ENCODE measurements around the gene CYTH4. TPM values are rescaled to one million over a fixed set of nuclear protein-coding genes. Genes with fewer than 3 reads are reported as not detected.
"Not testable (repeated sequence)": the region's sequence is repeated elsewhere in the genome, so short reads cannot be mapped to it uniquely, and the experiment has no call there.

Gene CYTH4
- total RNA-seq, 1 donor from 2014 or later, result 24.1 TPM

DNA sequence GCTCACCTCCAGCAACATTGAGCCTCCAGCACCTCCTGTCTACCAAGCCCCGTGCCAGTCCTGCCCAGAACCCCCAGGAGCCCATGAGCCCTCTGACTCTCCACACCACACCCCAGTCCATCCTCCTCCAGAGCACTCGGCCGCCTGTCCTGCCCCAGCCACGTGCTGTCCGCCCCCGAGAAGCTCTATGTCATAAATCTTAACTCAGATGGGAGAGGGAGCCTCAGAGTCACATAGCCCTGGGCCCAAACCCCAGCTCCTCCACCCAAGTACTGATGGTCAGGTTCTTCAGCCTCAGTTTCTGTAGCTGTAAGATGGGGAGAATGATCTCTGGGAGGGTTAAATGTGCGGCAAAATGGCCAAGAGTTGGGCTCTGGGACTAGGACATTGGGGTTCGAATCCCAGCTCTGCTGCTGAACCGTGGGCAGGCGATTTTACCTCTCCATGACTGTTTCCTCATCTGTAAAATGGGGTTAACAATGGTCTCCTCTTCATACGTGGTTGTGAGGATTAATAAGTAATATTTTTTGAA is 27.8 kb downstream of the CYTH4 start:
- no peak for DNase-seq (ENCODE audit: low spot score)

DNA sequence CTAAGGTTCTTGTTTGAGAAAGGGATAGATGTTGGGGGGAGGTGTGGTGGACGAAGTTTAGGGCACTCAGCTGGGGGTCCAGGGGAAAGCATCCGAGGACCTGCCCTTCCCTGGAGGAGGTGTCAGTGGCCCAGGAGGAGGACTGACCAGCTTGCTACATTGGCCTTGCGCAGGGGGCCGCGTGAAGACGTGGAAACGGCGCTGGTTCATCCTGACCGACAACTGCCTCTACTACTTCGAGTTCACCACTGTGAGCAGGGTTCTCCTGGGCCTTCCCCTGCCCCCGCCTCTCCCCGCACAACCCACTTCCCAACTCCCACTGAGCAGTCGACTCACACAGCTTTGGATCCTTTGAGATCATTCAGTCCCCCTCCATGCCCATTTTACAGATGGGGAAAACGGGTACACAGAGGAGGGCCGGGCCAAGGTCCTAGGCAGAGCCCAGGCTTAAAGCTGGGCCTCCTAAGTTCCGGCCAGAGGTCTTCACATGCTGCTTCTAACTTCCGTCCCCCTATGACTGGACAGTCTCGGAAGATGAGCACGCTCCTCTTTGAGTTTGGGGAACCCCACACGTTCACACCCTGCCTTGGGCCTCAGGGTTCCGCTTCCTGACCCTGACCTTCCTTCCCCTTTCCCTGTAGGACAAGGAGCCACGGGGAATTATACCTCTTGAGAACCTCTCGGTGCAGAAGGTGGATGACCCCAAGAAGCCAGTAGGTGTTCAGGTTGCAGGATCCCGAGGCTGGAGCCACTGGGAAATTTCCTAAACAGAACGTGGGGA is 28.7 kb downstream of the CYTH4 start:
- DNase-seq (ENCODE audit: low spot score), result no peak

DNA sequence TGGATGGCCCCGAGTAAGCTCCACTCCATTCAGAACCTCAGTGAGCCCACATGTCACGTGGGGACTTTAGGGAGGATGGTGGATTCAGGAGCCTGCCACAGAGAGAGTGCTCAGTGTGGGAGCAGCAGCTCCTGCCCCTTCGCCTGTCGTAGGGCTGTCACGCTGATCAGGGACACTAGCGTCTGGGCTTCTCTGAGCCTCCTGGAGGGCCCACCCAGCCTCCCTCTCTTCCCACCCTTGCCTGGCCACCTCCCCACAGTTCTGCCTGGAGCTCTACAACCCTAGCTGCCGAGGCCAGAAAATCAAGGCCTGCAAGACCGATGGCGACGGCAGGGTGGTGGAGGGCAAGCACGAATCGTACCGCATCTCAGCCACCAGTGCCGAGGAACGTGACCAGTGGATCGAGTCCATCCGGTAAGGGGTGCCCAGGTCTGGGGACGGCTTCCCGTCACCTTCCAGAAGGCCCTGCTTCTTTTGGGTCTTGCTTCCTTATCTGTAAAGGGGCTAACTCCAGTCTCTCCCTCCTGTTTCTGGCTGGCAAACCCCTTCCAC is 29.5 kb downstream of the CYTH4 start:
- no peak for DNase-seq (ENCODE audit: low spot score)

DNA sequence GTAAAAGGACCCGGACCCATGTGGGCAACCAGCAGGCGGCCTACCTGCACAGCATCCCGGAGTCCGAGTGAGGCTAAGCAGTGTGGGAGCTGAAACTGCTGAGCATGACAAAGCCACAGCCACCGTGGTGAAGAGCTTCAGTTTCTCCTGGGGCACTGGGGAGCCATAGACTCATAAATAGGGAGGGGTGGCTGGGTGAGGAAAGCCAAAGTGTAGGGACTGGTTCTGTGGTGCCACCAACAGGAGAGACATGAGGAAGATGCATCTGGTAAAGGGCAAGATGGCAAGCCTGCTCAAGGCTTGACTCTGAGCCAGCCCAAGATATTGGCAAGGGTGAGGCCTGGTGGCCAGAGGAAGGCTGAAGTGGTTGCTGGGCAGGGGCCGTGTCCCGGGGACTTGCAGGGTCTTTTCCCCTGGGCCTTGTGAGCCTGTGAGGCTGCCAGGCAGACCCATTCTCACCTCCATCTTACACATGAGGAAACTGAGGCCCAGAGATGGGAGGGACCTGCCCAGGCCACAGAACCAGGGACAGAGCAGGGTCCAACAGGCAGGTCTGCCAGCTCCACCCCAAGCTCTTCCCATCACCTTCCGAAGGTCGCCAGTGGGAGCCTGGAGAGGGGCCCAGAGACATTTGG is 30.4 kb downstream of the CYTH4 start:
- DNase-seq (ENCODE audit: low spot score), result no peak

DNA sequence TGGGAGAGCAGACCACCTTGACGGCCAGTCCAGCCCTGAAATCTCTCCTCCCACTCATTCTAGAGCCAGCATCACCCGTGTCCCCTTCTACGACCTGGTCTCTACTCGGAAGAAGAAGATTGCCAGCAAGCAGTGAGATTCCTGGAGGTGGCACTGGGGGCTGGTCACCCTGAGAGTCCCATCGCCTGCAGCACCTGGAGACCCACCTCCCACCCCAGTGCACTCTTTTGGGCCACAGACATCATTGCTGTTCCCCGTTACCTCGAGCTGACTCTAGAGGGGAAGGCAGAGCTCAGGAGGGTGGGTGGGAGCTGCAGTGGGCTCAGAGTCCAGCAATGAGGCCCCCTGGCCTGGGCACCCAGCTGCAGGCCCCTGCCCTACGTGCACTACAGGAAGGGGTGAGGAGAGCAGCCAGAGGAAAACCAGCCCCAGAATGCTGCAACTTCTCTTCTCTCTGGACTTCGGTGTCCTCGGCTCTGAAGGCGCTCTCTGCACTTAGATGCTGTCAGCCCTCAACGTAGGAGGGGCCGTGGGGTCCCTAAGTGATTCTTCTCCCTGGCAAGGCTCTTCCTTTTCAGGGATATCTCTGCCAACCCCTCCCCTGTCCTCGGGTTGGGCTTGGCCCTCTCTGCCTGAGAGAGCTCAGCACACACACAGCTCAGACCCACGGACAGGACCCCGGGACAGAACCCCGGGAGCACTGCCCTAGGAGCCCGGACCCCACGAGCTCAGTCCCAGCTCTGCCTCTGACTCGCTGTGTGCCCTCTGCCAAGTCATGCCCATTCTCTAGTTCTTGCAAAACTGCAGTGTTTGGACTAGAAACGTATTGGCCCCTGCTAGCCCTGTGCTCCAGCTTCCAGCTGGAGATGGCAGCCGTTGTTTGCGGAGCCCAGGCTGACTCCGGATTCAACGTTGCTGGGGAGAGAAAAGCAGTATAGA is 31.3 kb downstream of the CYTH4 start:
- DNase-seq (ENCODE audit: low spot score), result no peak

DNA sequence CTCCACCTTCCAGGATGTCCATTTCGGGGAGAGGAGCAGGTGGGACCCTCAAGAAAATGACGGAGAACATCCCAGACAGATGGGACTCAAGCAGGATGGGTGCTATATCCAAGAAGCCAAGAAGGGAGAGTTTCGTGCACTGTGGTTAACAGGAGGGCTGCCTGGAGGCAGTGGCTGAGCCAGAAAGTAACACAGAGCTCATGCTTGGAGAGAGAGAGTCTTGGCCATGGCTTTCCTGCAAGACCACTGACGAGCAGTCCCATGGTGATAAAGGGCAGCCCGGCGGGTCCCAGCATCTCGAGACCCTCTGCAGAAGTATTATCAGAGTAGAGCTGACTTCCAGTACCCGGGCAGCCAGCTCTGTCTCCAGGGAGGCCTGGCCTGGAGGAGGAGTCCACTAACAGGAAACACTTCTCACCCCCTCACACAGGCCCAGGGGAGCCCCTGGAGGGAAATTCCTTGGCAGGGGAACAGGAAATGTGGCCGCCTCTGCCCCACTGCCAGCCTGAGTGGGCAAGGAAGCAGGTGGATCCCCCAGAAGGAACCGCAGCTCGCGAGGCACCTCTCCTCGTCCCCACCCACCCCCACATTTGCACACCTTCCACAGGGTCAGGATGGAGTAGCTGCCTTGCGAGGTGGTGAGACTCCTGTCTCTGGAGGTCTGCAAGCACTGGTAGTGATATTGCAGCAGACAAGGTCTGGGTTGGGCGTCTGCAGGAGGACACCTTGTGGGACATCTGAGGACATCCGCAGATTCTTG is 32.2 kb downstream of the CYTH4 start:
- DNase-seq (ENCODE audit: low spot score), result no peak

DNA sequence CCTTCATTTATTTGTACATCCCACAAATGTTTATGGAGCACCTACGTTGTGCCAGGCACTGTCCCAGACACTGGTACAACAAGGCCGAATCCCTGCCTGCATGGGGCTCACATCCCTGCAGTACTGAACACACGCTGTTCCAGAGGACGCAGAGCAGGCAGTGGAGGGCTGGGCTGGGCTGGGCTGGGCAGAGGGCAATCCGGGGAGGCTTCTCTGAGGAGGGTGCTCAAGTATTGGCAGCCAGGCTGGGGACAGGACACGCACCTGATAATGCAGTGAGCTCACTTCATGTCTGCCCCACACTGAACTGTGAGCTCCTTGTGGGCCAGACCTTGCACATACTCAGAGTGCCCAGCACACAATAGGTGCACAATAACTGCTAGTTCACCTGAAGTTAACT is 34.1 kb downstream of the CYTH4 start:
- DNase-seq (ENCODE audit: low spot score), result no peak

DNA sequence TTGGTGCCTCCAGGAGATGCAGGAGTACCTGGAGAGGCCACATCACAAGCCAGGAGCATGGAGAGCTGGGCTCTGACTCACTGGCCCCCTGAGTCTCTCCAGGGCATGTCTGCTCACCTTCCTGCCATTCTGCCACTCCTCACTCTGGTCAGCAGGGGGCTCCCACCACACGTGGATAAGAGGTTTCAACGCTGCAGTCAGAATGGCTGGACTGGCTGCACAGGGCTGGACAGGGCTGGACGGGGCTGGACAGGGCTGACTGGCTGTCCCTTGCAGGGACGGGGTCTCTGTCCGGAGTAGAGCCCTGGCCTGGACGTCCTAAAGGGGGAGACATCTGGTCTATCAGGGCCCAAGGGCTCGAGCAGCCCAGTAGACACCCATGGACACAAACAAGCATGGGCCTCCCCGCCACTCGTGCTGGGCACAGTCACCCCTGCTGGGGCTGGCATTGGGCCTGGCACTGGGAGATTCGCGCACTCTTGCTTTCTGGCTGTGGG is 34.6 kb downstream of the CYTH4 start:
- DNase-seq (ENCODE audit: low spot score), result peak; percentile 83

DNA sequence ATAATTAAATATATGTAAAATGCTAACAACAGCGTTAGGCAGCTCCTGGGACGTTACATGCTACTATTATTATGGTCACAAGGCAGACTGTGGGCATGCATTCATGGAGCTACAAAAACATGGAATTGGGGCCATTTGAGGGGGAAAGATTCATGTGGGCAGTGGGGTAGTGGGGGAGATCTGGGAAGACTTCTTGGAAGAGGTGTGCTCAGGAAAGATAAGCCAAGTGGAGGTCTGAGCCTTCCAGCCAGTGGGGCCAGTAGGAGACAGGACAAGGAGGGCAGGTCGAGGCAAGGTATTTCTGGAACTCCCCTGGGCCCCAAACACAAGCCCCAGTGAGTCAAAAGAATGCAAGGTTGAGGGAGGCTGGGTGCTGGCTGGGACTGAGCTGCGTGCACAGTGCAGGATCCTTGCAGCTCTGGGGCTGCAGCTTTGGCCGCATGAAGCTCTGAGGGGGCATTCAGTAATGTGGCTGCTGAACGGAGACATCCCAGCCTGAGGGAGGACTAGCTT is 35.4 kb downstream of the CYTH4 start:
- DNase-seq (ENCODE audit: low spot score), result no peak

DNA sequence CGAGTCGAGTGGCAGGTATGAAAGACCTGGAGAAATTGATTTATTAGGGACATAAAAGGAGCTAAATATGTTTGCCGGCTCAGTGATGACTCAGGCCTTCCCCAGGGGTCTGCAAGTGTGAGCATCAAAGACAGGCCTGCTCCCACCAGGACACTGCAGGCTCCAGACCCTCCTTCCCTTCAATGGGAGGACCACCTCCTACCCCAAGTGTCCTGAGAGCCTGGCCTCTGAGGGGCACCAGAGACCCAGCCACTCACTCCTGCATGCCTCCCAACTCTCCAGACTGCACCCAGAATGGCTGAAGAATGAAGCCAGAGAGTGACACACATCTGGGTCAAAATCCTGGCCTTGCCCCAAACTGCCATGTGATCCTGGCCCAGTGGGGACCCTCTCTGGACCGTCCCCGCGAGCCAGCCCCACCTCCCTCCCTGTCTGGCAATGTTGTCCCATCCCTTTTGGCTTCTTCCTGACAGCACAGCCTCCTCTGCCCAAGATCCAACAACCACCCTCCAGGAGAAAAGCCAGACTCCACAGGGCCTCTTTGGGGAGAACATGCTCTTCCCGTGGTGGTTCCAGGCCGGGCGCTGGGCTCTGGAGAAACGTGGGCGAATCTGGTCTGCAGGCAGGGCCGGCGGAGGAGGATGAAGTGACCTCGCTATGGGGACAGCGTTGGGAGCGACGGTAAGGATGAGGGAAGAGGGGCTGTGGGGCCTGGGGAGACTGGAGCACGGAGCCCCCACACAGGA is 36.2 kb downstream of the CYTH4 start:
- no peak for DNase-seq (ENCODE audit: low spot score)

DNA sequence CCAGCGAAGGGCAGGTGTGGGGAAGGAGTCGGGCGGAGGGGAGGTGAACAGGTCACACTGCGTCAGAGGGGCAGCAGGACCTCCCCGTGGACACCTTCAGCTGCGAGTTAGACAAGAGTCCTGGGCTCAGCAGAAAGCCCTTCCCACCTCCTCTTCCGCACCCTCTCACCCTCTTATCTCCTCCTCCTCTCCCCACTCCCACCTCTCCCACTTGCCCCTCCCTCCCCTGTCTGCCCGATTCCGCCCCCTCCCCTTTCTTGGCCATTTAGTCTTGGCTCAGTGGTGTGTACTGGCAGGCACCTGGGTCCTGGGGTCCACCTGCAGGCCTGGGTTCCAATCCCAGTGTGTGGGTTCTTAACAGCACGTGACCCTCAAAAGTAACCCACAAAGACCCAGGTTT is 37.2 kb downstream of the CYTH4 start:
- DNase-seq (ENCODE audit: low spot score), result no peak

DNA sequence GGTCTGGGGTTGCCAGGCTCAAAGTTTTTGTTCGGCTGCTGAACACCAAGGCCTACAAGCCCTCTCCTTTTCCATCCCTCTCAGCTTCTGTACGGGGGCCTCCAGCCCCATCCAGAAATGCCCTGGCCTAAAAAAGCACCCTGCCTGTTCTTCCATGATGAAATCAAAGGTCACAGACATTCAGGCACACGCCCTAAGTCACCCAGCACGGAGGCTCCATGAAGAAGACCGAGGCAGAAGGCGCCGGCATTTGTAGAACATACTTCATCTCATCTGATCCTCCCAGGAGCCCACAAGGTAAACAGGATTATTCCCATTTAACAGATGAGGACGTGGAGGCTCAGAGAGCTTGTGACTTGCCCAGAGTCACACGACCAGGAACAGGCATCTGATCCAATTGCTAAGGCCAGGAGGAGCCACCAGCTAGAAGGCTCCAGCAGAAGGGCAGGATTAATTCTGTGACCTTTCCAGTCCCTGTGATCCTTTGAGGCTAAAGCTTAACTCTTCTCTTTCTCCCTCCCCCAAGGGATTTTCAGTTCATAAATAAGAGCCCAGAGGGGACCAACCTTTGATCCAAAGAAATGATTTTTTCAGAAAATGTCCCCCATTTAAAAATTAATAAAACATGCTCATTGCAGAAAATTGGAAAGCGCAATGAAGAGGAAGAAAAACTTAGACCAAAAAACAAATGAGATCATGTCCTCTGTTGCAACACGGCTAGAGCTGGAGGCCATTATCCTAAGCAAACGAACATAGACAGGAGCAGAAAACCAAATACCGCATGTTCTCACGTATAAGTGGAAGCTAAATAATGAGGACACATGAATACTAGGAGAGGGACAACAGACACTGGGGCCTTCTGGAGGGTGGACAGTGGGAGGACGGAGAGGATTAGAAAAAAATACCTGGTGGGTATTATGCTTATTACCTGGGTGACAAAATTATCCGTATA is 38.7 kb downstream of the CYTH4 start:
- DNase-seq (ENCODE audit: low spot score), result no peak

DNA sequence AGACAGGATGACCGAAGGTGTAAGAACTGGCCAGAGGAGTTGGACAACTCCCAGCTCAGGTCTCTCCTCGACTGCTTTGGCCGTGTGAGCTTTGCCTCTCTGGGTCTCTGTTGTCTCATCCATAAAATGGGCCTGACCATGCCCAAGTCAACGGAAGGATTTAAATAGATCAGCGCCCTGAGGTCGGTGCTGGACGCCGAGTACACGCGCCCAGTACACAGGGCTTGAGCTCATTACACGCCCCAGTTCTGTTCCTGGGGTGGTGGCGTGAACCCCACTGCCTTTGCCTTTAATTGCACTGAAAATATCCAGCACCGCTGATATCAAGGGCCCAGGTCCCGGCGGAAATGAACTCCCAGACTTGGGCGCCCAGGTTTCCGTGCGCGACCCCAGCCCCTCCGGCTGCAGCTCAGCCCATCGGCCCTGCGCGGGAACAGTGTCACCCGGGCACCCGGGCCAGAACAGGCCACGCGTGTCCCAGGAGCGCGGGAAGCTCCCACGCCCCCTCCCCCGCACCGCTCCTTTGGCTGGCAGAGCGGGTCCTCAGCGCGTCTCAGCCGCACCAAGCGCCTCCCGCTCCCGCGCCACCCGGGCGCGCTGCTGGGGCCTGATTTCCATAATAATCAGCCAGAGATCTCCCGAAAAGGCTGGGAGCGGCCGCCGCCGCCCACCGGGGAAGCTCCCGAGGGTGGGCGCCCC is 42.2 kb downstream of the CYTH4 start:
- no peak for DNase-seq (ENCODE audit: low spot score)

DNA sequence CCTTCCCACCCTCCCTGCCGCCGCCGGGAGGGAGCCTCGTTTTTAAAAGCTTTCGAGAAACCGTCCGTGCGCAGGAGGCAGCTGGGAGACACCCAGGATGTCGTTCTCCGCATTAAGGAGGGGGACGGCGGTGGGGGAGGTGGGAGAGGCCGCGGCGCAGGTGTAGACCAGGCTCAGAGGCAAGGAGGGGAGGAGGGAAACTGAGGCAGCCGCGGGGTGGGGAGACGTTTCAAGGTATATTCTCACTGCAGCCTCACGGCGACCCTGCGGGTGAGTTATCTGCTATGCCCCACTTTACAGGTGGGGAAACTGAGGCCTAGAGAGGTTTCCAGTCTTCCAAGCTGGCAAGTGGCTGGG is 42.7 kb downstream of the CYTH4 start:
- DNase-seq (ENCODE audit: low spot score), result no peak

DNA sequence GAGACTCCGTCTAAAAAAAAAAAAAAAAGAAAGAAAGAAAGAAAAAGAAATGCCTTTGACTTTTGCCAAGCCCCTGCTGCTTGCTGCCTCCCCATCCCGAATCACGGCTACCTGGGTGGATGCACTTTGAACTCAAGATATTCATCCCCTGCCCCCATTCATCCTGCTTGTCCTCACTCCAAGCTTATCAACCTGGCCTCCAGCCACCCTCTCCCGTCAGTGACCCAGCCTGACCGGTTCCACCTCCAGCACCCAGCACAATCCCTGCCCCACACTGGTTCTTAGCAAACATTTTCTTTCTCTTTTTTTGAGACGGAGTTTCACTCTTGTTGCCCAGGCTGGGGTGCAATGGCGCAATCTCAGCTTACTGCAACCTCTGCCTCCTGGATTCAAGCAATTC is 44.4 kb downstream of the CYTH4 start:
- peak; percentile 85 for DNase-seq (ENCODE audit: low spot score)

DNA sequence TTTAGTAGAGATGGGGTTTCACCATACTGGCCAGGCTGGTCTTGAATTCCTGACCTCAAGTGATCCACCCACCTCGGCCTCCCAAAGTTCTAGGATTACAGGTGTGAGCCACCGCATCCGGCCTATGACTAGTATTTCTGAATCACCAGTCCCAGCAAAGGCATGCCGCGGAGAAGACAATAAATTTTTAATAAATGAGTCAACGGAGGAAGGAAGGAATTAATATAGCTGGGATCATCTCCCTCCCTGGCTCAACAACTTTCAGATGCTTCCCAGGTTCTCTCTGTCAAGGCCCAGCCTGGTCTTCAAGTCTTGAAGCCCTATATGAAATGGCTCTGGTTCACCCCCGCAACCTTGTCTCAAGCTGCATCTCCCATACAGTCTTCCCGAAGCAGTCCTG is 45.7 kb downstream of the CYTH4 start:
- DNase-seq (ENCODE audit: low spot score), result no peak

DNA sequence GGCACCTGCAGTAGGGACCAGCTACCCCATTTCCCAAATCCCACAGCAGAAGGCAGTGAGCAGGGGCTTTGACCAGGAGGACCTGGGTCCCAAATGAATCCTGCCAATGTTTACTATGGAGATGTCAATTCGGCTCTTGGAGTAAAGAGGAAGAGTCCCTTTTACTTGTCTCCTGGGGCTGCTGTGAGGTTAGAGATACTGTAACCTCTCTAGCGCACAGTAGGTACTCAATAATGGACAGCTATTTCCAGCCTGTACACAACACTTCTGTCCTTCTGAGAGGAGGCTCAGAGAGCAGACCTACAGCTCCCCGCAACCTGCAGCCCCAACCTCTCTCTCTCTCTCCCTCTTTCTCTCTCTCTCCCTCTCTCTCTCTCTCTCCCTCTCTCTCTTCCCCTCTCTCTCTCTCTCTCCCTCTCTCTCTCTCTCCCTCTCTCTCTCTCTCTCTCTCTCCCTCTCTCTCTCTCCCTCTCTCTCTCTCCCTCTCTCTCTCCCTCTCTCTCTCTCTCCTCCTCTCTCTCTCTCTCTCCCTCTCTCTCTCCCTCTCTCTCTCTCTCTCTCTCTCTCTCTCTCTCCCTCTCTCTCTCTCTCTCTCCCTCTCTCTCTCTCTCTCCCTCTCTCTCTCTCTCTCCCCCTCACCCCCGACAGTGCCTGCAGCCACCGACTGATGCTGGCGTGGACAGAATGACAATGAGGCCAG is 46.4 kb downstream of the CYTH4 start:
- DNase-seq (ENCODE audit: low spot score), result not testable (repeated sequence)
